Peyer's patch (tissue), 4 donors: ENCODE results near the gene NOTUM.

Source experiments
- CTCF ChIP-seq, 6 experiments: fragments of 450-650 bp in 4 of 6; fragments of 200-600 bp in 2 of 6; sonication (generic) in 1 of 6; IDR thresholded peaks; one replicate each; pipeline ENCODE4 v1.5.1; 2017 to 2019; ENCODE audit warnings: antibody characterized with exemption in 6 of 6, mild to moderate bottlenecking in 3 of 6, moderate library complexity in 1 of 6
- POLR2A ChIP-seq, 2 donors: fragments of 450-650 bp; IDR thresholded peaks; one replicate each; pipeline ENCODE4 v1.5.1; 2017; ENCODE audit warnings: antibody characterized with exemption in 2 of 2, mild to moderate bottlenecking in 2 of 2, moderate library complexity in 2 of 2

GRCh38 chr17:81915331-81915730 is 45.7 kb downstream of the NOTUM start:
- TF ChIP-seq CTCF (IDR thresholded peaks at IDR 0.05): no peak
- TF ChIP-seq POLR2A (IDR thresholded peaks at IDR 0.05): no peak
